ENCODE measurements around the gene RCN2. TPM values are rescaled to one million over a fixed set of nuclear protein-coding genes. Genes with fewer than 3 reads are reported as not detected.
"Not testable (repeated sequence)": the region's sequence is repeated elsewhere in the genome, so short reads cannot be mapped to it uniquely, and the experiment has no call there.

Gene RCN2
- total RNA-seq, 1 donor = 72.1 TPM

DNA sequence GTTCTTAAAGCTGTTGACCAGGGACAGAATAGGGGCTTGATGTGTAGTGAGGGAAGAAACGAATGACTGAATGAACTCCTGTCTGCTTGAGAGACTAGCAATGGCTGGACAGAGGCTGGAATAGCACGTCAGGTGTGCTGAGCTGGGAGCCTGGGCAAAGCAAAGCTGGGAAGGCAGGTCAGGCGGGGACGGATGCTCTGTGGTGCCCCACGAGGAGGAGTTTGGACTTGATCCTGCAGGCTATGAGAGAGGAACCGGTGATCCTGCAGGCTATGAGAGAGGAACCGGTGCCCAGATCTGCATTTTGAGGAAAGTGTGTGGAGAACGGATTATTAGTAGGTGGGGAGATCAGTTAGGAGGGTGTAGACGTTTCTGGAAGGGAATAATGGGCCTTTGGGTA lies 32.0 kb downstream of the RCN2 start:
- H3K4me3 ChIP-seq (ENCODE audit: low read depth, low read length) = no peak overlapping the region
- no peak for DNase-seq (ENCODE audit: low read depth)
- TF ChIP-seq, protein P1, sequence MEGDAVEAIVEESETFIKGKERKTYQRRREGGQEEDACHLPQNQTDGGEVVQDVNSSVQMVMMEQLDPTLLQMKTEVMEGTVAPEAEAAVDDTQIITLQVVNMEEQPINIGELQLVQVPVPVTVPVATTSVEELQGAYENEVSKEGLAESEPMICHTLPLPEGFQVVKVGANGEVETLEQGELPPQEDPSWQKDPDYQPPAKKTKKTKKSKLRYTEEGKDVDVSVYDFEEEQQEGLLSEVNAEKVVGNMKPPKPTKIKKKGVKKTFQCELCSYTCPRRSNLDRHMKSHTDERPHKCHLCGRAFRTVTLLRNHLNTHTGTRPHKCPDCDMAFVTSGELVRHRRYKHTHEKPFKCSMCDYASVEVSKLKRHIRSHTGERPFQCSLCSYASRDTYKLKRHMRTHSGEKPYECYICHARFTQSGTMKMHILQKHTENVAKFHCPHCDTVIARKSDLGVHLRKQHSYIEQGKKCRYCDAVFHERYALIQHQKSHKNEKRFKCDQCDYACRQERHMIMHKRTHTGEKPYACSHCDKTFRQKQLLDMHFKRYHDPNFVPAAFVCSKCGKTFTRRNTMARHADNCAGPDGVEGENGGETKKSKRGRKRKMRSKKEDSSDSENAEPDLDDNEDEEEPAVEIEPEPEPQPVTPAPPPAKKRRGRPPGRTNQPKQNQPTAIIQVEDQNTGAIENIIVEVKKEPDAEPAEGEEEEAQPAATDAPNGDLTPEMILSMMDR (IDR thresholded peaks at IDR 0.05; ENCODE audit: insufficient read depth, low read depth, low read length) = no peak

DNA sequence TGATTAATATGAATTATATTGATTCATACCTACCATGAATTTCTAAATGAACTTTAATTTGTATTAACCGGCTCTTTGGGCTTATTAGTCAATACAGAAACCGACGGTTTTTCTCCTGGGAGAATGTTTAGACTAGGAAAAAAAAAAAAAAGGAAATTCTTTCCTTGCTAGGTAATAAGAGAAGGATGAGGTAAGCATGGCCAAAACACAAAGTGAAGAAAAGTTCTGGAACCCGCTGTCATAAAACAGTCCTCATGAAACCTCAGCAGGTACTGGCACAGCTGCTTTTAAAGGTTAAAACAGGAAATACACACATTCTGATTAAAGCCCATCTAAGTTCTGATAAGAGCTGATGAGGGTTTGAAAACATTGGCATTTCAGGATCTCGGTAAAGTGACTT lies 32.6 kb downstream of the RCN2 start:
- TF ChIP-seq, protein P1 (IDR thresholded peaks at IDR 0.05; ENCODE audit: insufficient read depth, low read depth, low read length) = no peak
- DNase-seq (ENCODE audit: low read depth) = no peak
- H3K4me3 ChIP-seq (ENCODE audit: low read depth, low read length) = no peak overlapping the region

DNA sequence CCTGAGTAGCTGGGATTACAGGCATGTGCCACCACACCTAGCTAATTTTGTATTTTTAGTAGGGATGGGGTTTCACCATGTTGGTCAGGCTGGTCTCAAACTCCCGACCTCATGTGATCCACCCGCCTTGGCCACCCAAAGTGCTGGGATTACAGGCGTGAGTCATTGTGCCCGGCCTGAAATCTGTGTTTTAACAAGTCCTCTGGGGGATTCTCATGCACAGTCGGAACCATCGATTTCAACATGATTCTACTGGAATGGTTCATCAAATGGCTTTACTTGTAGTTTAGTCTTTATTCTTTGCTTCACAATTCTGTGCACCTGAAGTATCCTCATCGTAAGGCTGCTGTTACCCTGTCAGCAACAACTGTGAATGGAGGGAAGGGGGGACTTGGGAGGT lies 34.5 kb downstream of the RCN2 start:
- H3K4me3 ChIP-seq (ENCODE audit: low read depth, low read length) = not testable (repeated sequence)
- peak; percentile 20 for DNase-seq (ENCODE audit: low read depth)

DNA sequence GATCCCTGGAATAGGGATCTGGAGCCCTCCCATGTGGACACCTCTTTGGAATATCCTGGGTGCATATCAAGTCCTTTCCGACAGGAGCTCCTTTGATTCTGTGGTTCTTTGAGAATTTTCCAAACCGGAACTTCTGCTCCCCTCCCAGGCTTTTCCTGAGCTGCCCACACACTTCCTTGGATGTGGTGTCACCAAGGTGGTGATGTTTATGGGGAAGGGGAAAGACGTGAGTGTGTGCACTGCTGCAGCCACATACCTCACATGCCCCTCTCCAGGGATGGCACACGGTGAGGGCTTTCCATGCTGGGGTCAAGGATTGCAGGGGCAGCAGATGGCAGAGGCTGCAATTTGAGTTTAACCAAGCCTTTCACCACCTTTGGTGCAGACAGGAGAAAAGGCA lies 35.5 kb downstream of the RCN2 start:
- H3K4me3 ChIP-seq (ENCODE audit: low read depth, low read length) = no peak overlapping the region
- TF ChIP-seq, protein P1 (IDR thresholded peaks at IDR 0.05; ENCODE audit: insufficient read depth, low read depth, low read length) = no peak
- no peak for DNase-seq (ENCODE audit: low read depth)

DNA sequence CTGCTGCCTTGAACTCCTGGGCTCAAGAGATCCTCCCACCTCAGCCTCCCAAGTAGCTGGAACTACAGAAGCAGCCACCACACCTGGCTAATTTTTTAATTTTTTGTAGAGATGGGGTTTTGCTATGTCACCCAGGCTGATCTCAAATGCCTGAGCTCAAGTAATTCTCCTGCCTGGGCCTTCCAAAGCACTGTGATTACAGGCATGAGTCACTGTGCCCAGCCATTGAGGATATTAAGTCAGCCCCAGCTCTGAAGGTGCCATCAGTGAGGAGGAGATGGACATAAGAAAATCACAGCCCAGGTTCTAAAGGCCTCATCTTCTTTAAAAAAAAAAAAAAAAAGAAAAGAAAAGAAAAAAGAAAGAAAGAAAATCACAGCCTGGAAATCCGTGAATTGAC lies 36.8 kb downstream of the RCN2 start:
- no peak overlapping the region for H3K4me3 ChIP-seq (ENCODE audit: low read depth, low read length)

DNA sequence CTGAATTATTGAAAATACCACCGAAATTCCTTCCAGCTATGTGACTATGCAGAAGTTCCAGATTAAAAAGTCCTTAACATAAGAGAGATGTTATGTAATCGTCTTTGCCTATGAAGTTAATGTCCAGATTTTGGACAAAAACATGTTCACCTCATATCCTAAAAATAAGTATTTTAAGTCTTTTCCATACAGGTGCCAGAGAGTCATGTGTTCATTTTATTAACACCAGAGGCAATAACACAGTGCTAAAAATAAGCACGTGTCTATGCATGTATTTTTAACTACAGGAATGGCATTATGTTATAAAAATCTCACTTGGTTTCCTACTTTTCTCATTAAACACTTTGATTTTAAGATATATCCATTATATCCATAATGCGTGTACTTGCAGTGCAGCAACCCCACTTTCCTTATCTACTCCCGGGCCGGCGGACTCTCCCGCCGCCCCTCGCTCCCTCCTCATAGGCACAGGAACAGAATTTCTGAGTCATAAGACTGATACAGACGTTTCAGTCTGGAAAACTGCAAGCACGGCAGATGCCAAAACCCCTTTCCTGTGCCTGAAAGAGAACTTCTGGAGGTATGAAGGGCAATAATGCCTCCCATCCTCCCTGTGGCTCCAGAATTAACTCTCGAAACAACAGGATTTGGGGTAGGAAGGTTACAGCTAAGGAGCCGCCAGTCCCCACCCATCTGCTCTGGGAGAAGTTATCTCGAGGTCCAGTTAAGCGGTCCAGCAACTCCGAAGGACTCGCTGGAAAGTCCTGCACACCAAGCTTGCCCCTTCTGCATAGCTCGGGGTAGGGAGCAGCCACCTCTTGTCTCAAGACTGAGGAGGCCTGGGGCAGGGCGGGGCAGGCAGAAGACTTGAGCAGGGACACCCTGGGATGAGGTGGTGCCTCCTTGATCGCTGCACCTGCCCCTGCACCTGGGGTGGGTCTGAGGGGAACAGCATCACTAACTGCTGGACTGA lies 41.1 kb downstream of the RCN2 start:
- TF ChIP-seq, protein P1 (IDR thresholded peaks at IDR 0.05; ENCODE audit: insufficient read depth, low read depth, low read length) = no peak
- H3K4me3 ChIP-seq (ENCODE audit: low read depth, low read length) = peak overlapping the region; percentile 24
- peak; percentile 48 for DNase-seq (ENCODE audit: low read depth)

More for the DNA sequence above, 36.8 kb downstream of the RCN2 start:
- DNase-seq (ENCODE audit: low read depth) = no peak
- TF ChIP-seq, protein P1 (IDR thresholded peaks at IDR 0.05; ENCODE audit: insufficient read depth, low read depth, low read length) = no peak

DNA sequence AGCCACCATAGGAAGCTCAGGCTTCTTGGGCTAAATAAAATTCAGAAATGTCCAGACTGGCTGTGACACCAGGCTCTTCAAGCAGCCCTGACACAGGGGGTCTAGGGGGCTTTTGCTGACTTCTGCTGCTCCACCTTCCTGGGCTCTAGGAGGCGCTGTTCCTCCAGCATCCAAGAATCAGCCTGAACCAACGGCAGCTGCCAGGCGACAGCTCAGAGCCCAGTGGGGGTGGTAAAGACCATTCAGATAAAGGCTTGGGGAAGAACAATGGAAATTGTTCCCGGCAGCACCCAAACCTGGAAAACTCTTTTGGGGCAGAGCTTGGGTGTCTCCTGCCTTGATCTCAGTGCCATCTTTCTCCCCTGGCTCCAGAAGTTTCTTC lies 41.8 kb downstream of the RCN2 start:
- no peak overlapping the region for H3K4me3 ChIP-seq (ENCODE audit: low read depth, low read length)
- peak; percentile 10 for DNase-seq (ENCODE audit: low read depth)
- TF ChIP-seq, protein P1 (IDR thresholded peaks at IDR 0.05; ENCODE audit: insufficient read depth, low read depth, low read length) = peak; percentile 48
